Prostate gland (tissue), 2 donors: ENCODE results near the gene ATAD2B. TPM values are rescaled to one million over a fixed set of nuclear protein-coding genes. Genes with fewer than 3 reads are reported as not detected.
"Not testable (repeated sequence)": the region's sequence is repeated elsewhere in the genome, so short reads cannot be mapped to it uniquely, and the experiment has no call there.

Experiments used
- DNase-seq: peaks from one replicate; pipeline ENCODE4 v3.0.0-alpha.2; 2019; ENCODE audit warnings: low spot score
- H3K27ac ChIP-seq, 2 donors: fragments of 200-600 bp; sonication (generic); 2 replicates each; pipeline ENCODE4 v1.5.1; 2017 to 2019
- H3K27me3 ChIP-seq: fragments of 200-600 bp; sonication (generic); replicated peaks from 2 replicates; pipeline ENCODE4 v1.5.1; 2019; ENCODE audit not compliant: insufficient read depth
- H3K36me3 ChIP-seq, 2 donors: fragments of 200-600 bp; sonication (generic); 1 replicate in 1 of 2; 2 replicates in 1 of 2; pipeline versions ENCODE4 v1.5.1 to v1.8.1; 2017 to 2019
- H3K4me1 ChIP-seq: fragments of 200-600 bp; sonication (generic); replicated peaks from 2 replicates; pipeline ENCODE4 v1.5.1; 2019
- H3K4me3 ChIP-seq, 2 donors: fragments of 200-600 bp; sonication (generic); 2 replicates each; pipeline ENCODE4 v1.5.1; 2017 to 2019
- H3K9me3 ChIP-seq: fragments of 200-600 bp; sonication (generic); 2 replicates; pipeline ENCODE4 v1.5.1; 2017
- POLR2A ChIP-seq: fragments of 450-650 bp; IDR thresholded peaks from one replicate; pipeline ENCODE4 v1.6.1; 2016; ENCODE audit warnings: antibody characterized with exemption, mild to moderate bottlenecking
- POLR2AphosphoS5 ChIP-seq: sonication (generic); formaldehyde crosslinking; IDR thresholded peaks from one replicate; pipeline ENCODE4 v1.6.1; 2017; ENCODE audit warnings: antibody characterized with exemption
- WGBS: methylation state at CpG from one replicate; pipeline ENCODE4 v1.1.5; 2018; 5-methylcytosine and 5-hydroxymethylcytosine counted together
- intact Hi-C: fragments of 100-400 bp; cut with DNase I; formaldehyde crosslinking; loops from one replicate; pipeline ENCODE4 v1.14.2; 2022
- total RNA-seq, 2 donors: library from RNA; depleted of rRNA; stranded (reverse); fragments of >200 nt; gene quantifications; one replicate each; pipeline ENCODE4 v1.1.0, GENCODE V29; 2016
- TF ChIP-seq, protein P1 (sequence below), 4 experiments: fragments of 200-600 bp in 2 of 4; fragments of 450-650 bp in 2 of 4; sonication (generic) in 2 of 4; IDR thresholded peaks; 1 replicate in 3 of 4; 2 replicates in 1 of 4; pipeline ENCODE4 v1.5.1; 2016 to 2019; ENCODE audit warnings: antibody characterized with exemption in 4 of 4, mild to moderate bottlenecking in 2 of 4, moderate library complexity in 2 of 4

Gene ATAD2B
- total RNA-seq, 2 donors from 2014 or later = 12.2 to 16.9 TPM

DNA sequence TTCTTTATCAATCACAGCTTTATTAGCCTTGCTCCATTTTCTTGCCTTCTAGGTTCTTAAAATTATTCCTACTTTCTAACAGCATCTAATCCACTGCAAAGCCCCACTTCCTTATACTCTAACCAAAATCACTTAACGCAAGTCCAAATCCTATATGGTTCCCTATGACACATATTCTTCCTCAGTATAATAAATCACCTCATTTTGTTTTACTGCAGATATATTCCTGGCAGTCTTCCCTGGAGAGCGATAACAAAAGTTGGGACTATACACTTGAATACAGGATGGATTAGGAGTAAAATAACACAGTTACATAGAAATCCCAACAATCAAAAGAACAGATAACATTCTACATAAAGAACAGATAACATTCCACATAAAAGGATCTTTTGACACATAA lies 144.8 kb downstream of the ATAD2B start:
- Histone ChIP-seq H3K27ac (no peak overlapping the region), H3K27me3 (no peaks in the 10 kb centered on the region), H3K9me3 (no peaks in the 10 kb centered on the region), H3K36me3 (no peaks in the 10 kb centered on the region), H3K4me3 (no peak overlapping the region), H3K4me1 (no peaks in the 10 kb centered on the region)
- no peak for DNase-seq
- 90% methylated on average over 2 of the region's 2 CpGs for WGBS
- no peak for TF ChIP-seq POLR2AphosphoS5
- TF ChIP-seq POLR2A = no peak
- TF ChIP-seq, protein P1, sequence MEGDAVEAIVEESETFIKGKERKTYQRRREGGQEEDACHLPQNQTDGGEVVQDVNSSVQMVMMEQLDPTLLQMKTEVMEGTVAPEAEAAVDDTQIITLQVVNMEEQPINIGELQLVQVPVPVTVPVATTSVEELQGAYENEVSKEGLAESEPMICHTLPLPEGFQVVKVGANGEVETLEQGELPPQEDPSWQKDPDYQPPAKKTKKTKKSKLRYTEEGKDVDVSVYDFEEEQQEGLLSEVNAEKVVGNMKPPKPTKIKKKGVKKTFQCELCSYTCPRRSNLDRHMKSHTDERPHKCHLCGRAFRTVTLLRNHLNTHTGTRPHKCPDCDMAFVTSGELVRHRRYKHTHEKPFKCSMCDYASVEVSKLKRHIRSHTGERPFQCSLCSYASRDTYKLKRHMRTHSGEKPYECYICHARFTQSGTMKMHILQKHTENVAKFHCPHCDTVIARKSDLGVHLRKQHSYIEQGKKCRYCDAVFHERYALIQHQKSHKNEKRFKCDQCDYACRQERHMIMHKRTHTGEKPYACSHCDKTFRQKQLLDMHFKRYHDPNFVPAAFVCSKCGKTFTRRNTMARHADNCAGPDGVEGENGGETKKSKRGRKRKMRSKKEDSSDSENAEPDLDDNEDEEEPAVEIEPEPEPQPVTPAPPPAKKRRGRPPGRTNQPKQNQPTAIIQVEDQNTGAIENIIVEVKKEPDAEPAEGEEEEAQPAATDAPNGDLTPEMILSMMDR (IDR thresholded peaks at IDR 0.05) = no peak
- intact Hi-C loops = no loop called here

- H3K27me3 ChIP-seq, H3K36me3 ChIP-seq, H3K9me3 ChIP-seq, H3K27ac ChIP-seq, H3K4me3 ChIP-seq, H3K4me1 ChIP-seq, DNase-seq, intact Hi-C loops: not testable (repeated sequence)
- 95% methylated on average over 10 of the region's 10 CpGs for WGBS
Observed at GRCh38 chr2:23780465-23780864, 146.5 kb downstream of the ATAD2B start.

DNA sequence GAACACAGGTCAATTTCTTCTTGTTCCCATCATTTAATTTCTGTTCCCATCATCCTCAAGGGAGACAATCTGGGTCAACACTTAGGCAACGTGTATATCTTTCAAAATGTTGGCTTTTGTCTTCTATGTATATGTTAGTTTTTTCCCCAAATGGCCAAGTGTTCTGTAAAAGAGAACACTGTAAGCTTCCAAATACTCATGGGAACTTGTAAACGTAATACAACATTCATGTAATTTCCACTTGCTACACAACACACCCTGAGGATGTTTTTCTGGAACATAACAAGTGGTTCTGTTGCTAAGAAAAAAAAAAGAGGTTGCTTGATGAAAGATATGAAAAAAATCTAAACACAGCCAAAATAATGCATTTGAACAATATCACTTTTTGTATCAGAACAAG lies 149.1 kb downstream of the ATAD2B start:
- H3K9me3 ChIP-seq = no peaks in the 10 kb centered on the region

GRCh38 chr2:23776021-23776420 lies 150.9 kb downstream of the ATAD2B start:
- Histone ChIP-seq H3K4me1 (no peaks in the 10 kb centered on the region), H3K4me3 (no peak overlapping the region), H3K36me3 (no peaks in the 10 kb centered on the region), H3K27ac (no peak overlapping the region), H3K27me3 (no peaks in the 10 kb centered on the region), H3K9me3 (no peaks in the 10 kb centered on the region)
- DNase-seq = no peak
- intact Hi-C loops = no loop called here
- TF ChIP-seq POLR2AphosphoS5 (no peak), POLR2A (no peak)
- TF ChIP-seq, protein P1 (IDR thresholded peaks at IDR 0.05) = no peak
- 91% methylated on average over 6 of the region's 6 CpGs for WGBS

More for the DNA sequence above, 149.1 kb downstream of the ATAD2B start:
- Histone ChIP-seq H3K27ac (no peak overlapping the region), H3K4me1 (no peaks in the 10 kb centered on the region), H3K36me3 (no peaks in the 10 kb centered on the region), H3K4me3 (no peak overlapping the region), H3K27me3 (no peaks in the 10 kb centered on the region)
- DNase-seq = no peak
- 70% methylated on average over 2 of the region's 2 CpGs for WGBS
- no peak for TF ChIP-seq POLR2A
- no peak for TF ChIP-seq POLR2AphosphoS5
- TF ChIP-seq, protein P1 (IDR thresholded peaks at IDR 0.05) = no peak
- intact Hi-C loops = no loop called here

- Histone ChIP-seq H3K36me3 (no peaks in the 10 kb centered on the region), H3K9me3 (no peaks in the 10 kb centered on the region), H3K4me1 (no peaks in the 10 kb centered on the region), H3K27ac (no peak overlapping the region), H3K27me3 (no peaks in the 10 kb centered on the region), H3K4me3 (no peak overlapping the region)
- intact Hi-C loops = no loop called here
- 100% methylated on average over 7 of the region's 7 CpGs for WGBS
- TF ChIP-seq POLR2AphosphoS5 (no peak), POLR2A (no peak)
- TF ChIP-seq, protein P1 (IDR thresholded peaks at IDR 0.05) = no peak
- no peak for DNase-seq
Observed at GRCh38 chr2:23772684-23773083, 154.2 kb downstream of the ATAD2B start.
